ENCODE measurements around the gene UBTF.

UBTF gene

GRCh38 chr17:44197107-44197506, 22.4 kb downstream of the UBTF start:
- no peak for DNase-seq

- no peak for DNase-seq
Observed at GRCh38 chr17:44193326-44194084, 26.0 kb downstream of the UBTF start.

- DNase-seq: no peak
Observed at GRCh38 chr17:44192750-44193149, 26.7 kb downstream of the UBTF start.

- DNase-seq: no peak
Observed at GRCh38 chr17:44191941-44192496, 27.5 kb downstream of the UBTF start.

GRCh38 chr17:44191369-44191768, 28.1 kb downstream of the UBTF start:
- no peak for DNase-seq

GRCh38 chr17:44190481-44190880, 29.0 kb downstream of the UBTF start:
- no peak for DNase-seq

- no peak for DNase-seq
Observed at GRCh38 chr17:44188576-44189403, 30.7 kb downstream of the UBTF start.

- no peak for DNase-seq
Observed at GRCh38 chr17:44187131-44187899, 32.2 kb downstream of the UBTF start.

GRCh38 chr17:44186307-44187130, 33.0 kb downstream of the UBTF start, which contains the start of gene TMUB2:
Gene TMUB2, plus strand, starts transcription at chr17:44186972. Its CDS starts 737 bp downstream, at chr17:44187709.
- peak; percentile 100 for DNase-seq

- no peak for DNase-seq
Observed at GRCh38 chr17:44184212-44184810, 35.2 kb downstream of the UBTF start.

GRCh38 chr17:44183024-44183423, 36.5 kb downstream of the UBTF start:
- DNase-seq: no peak

GRCh38 chr17:44178133-44178532, 41.3 kb downstream of the UBTF start:
- DNase-seq: no peak

GRCh38 chr17:44177640-44178039, 41.8 kb downstream of the UBTF start:
- no peak for DNase-seq

GRCh38 chr17:44176671-44177501, 42.6 kb downstream of the UBTF start:
- DNase-seq: no peak

- DNase-seq: no peak
Observed at GRCh38 chr17:44176257-44176656, 43.2 kb downstream of the UBTF start.

GRCh38 chr17:44174427-44174826, 45.0 kb downstream of the UBTF start:
- no peak for DNase-seq

- no peak for DNase-seq
Observed at GRCh38 chr17:44171931-44172455, 47.5 kb downstream of the UBTF start.

GRCh38 chr17:44170499-44171201, 48.8 kb downstream of the UBTF start, which contains the start of gene ASB16:
Gene ASB16, plus strand, starts transcription at chr17:44170704. Its CDS starts 86 bp downstream, at chr17:44170790.
- DNase-seq: no peak

- no peak for DNase-seq
Observed at GRCh38 chr17:44170135-44170498, 49.4 kb downstream of the UBTF start.

Measured in activated effector memory CD4-positive, alpha-beta T cell treated with anti-CD3 and anti-CD28 coated beads, Interleukin-2, amount 50 U/mL, for 16 hours (primary cell).